Stromal cell of bone marrow (primary cell): ENCODE results near the gene PHACTR2.
"Not testable (repeated sequence)": the region's sequence is repeated elsewhere in the genome, so short reads cannot be mapped to it uniquely, and the experiment has no call there.

Experiments
- DNase-seq: peaks from one replicate; pipeline ENCODE4 v3.0.0-alpha.2; 2012; ENCODE audit warnings: low read depth

PHACTR2 gene

GRCh38 chr6:143767433-143767832, 89.7 kb downstream of the PHACTR2 start:
- DNase-seq = no peak

- no peak for DNase-seq
These were observed 94.6 kb downstream of the PHACTR2 start for GRCh38 chr6:143772116-143773086.

GRCh38 chr6:143773506-143774150, 95.9 kb downstream of the PHACTR2 start:
- no peak for DNase-seq

GRCh38 chr6:143774347-143774746, 96.6 kb downstream of the PHACTR2 start:
- DNase-seq = no peak

- DNase-seq = no peak
These were observed 97.6 kb downstream of the PHACTR2 start for GRCh38 chr6:143775336-143775735.

- no peak for DNase-seq
These were observed 101.2 kb downstream of the PHACTR2 start for GRCh38 chr6:143778926-143779325.

- peak; percentile 29 for DNase-seq
These were observed 104.7 kb downstream of the PHACTR2 start for GRCh38 chr6:143782481-143782880.

GRCh38 chr6:143783077-143783476, 105.3 kb downstream of the PHACTR2 start:
- DNase-seq = no peak

GRCh38 chr6:143784316-143784715, 106.6 kb downstream of the PHACTR2 start:
- no peak for DNase-seq

- DNase-seq = not testable (repeated sequence)
These were observed 108.6 kb downstream of the PHACTR2 start for GRCh38 chr6:143786371-143786770.

GRCh38 chr6:143792402-143793279, 114.9 kb downstream of the PHACTR2 start:
- no peak for DNase-seq

- DNase-seq = no peak
These were observed 115.5 kb downstream of the PHACTR2 start for GRCh38 chr6:143793280-143793619.

- not testable (repeated sequence) for DNase-seq
These were observed 118.8 kb downstream of the PHACTR2 start for GRCh38 chr6:143796551-143796950.

- DNase-seq = not testable (repeated sequence)
These were observed 120.7 kb downstream of the PHACTR2 start for GRCh38 chr6:143798487-143798886.

- peak; percentile 38 for DNase-seq
These were observed 125.2 kb downstream of the PHACTR2 start for GRCh38 chr6:143802833-143803565.

GRCh38 chr6:143803769-143804568, 126.2 kb downstream of the PHACTR2 start:
- no peak for DNase-seq

GRCh38 chr6:143804835-143805239, 127.1 kb downstream of the PHACTR2 start:
- DNase-seq = no peak

GRCh38 chr6:143806282-143807102, 128.7 kb downstream of the PHACTR2 start:
- peak; percentile 40 for DNase-seq

GRCh38 chr6:143807103-143807772, 129.5 kb downstream of the PHACTR2 start:
- DNase-seq = no peak
